ENCODE data around the gene MEMO1. TPM values are rescaled to one million over a fixed set of nuclear protein-coding genes. Genes with fewer than 3 reads are reported as not detected.
"Not testable (repeated sequence)": the region's sequence is repeated elsewhere in the genome, so short reads cannot be mapped to it uniquely, and the experiment has no call there.

MEMO1 gene
- total RNA-seq, 2 donors from 2014 or later: 40.2 to 52.0 TPM

- Mint-ChIP-seq H3K9me3 (no peaks in the 10 kb centered on the region), H3K27me3 (ENCODE audit: insufficient read depth) (no peaks in the 10 kb centered on the region), H3K27ac (no peak overlapping the region), H3K4me1 (no peaks in the 10 kb centered on the region), H3K36me3 (ENCODE audit: low read depth) (peaks cover 5% of the 10 kb centered on the region), H3K4me3 (no peak overlapping the region)
- 91 to 100% methylated on average over 2 of the region's 2 CpGs for WGBS, 2 experiments (ENCODE audit: insufficient coverage in 1 of 2, insufficient read length in 1 of 2)
- H3K27ac ChIP-seq (ENCODE audit: low read depth, low read length): no peak overlapping the region
- TF ChIP-seq CTCF (conservative IDR thresholded peaks at IDR 0.05): no peak
- H3K9me3 ChIP-seq (ENCODE audit: control insufficient read depth, low read length): no peaks in the 10 kb centered on the region
- H3K36me3 ChIP-seq (ENCODE audit: control insufficient read depth, insufficient read depth, low read length): no peaks in the 10 kb centered on the region
- no peak overlapping the region for H3K4me3 ChIP-seq (ENCODE audit: low read length)
- no peaks in the 10 kb centered on the region for H3K27me3 ChIP-seq (ENCODE audit: control insufficient read depth, insufficient read depth, low read length, poor library complexity, severe bottlenecking)
- no peaks in the 10 kb centered on the region for H3K4me1 ChIP-seq (ENCODE audit: control insufficient read depth, insufficient read depth, low read length)
- no peak for DNase-seq
- H3K9ac ChIP-seq (ENCODE audit: extremely low read depth, low read length, poor library complexity, severe bottlenecking): no peak overlapping the region
Observed at GRCh38 chr2:31972059-31972458, 38.7 kb downstream of the MEMO1 start.

- Mint-ChIP-seq H3K4me1 (peaks cover 4% of the 10 kb centered on the region), H3K4me3 (no peak overlapping the region), H3K36me3 (ENCODE audit: low read depth) (peaks cover 9% of the 10 kb centered on the region), H3K27me3 (ENCODE audit: insufficient read depth) (no peaks in the 10 kb centered on the region), H3K9me3 (no peaks in the 10 kb centered on the region), H3K27ac (no peak overlapping the region)
- Histone ChIP-seq H3K27me3 (ENCODE audit: control insufficient read depth, insufficient read depth, low read length, poor library complexity, severe bottlenecking) (no peaks in the 10 kb centered on the region), H3K36me3 (ENCODE audit: control insufficient read depth, insufficient read depth, low read length) (no peaks in the 10 kb centered on the region), H3K27ac (ENCODE audit: low read depth, low read length) (no peak overlapping the region), H3K4me3 (ENCODE audit: low read length) (no peak overlapping the region), H3K9ac (ENCODE audit: extremely low read depth, low read length, poor library complexity, severe bottlenecking) (no peak overlapping the region), H3K9me3 (ENCODE audit: control insufficient read depth, low read length) (no peaks in the 10 kb centered on the region), H3K4me1 (ENCODE audit: control insufficient read depth, insufficient read depth, low read length) (no peaks in the 10 kb centered on the region)
- no CpG with 5 or more reads among the region's 4 CpGs for WGBS, 2 experiments (ENCODE audit: insufficient coverage in 1 of 2, insufficient read length in 1 of 2)
- TF ChIP-seq CTCF (conservative IDR thresholded peaks at IDR 0.05): no peak
- DNase-seq: no peak
Observed at GRCh38 chr2:31969178-31969577, 41.6 kb downstream of the MEMO1 start.

GRCh38 chr2:31967790-31968189 lies 43.0 kb downstream of the MEMO1 start:
- no peak overlapping the region for H3K9ac ChIP-seq (ENCODE audit: extremely low read depth, low read length, poor library complexity, severe bottlenecking)
- Mint-ChIP-seq H3K9me3 (no peaks in the 10 kb centered on the region), H3K36me3 (ENCODE audit: low read depth) (peaks cover 14% of the 10 kb centered on the region), H3K27ac (no peak overlapping the region), H3K27me3 (ENCODE audit: insufficient read depth) (no peaks in the 10 kb centered on the region), H3K4me3 (no peak overlapping the region), H3K4me1 (peaks cover 7% of the 10 kb centered on the region)
- H3K9me3 ChIP-seq (ENCODE audit: control insufficient read depth, low read length): no peaks in the 10 kb centered on the region
- no peaks in the 10 kb centered on the region for H3K36me3 ChIP-seq (ENCODE audit: control insufficient read depth, insufficient read depth, low read length)
- H3K27ac ChIP-seq (ENCODE audit: low read depth, low read length): no peak overlapping the region
- 100% methylated on average over 1 of the region's 1 CpG; no CpG with 5 or more reads in 1 of the 2 experiments for WGBS, 2 experiments (ENCODE audit: insufficient coverage in 1 of 2, insufficient read length in 1 of 2)
- no peaks in the 10 kb centered on the region for H3K27me3 ChIP-seq (ENCODE audit: control insufficient read depth, insufficient read depth, low read length, poor library complexity, severe bottlenecking)
- no peak for DNase-seq
- H3K4me1 ChIP-seq (ENCODE audit: control insufficient read depth, insufficient read depth, low read length): no peaks in the 10 kb centered on the region
- no peak overlapping the region for H3K4me3 ChIP-seq (ENCODE audit: low read length)
- TF ChIP-seq CTCF (conservative IDR thresholded peaks at IDR 0.05): no peak

GRCh38 chr2:31966402-31966801 lies 44.4 kb downstream of the MEMO1 start:
- 93 to 96% methylated on average over 4 to 6 of the region's 6 CpGs for WGBS, 2 experiments (ENCODE audit: insufficient coverage in 1 of 2, insufficient read length in 1 of 2)
- not testable (repeated sequence) for H3K4me3 ChIP-seq (ENCODE audit: low read length); H3K36me3 ChIP-seq (ENCODE audit: control insufficient read depth, insufficient read depth, low read length); H3K27ac ChIP-seq (ENCODE audit: low read depth, low read length); H3K4me1 ChIP-seq (ENCODE audit: control insufficient read depth, insufficient read depth, low read length); H3K4me3 Mint-ChIP-seq; H3K4me1 Mint-ChIP-seq; H3K27ac Mint-ChIP-seq; DNase-seq; H3K27me3 Mint-ChIP-seq (ENCODE audit: insufficient read depth); H3K9ac ChIP-seq (ENCODE audit: extremely low read depth, low read length, poor library complexity, severe bottlenecking); H3K9me3 ChIP-seq (ENCODE audit: control insufficient read depth, low read length); H3K27me3 ChIP-seq (ENCODE audit: control insufficient read depth, insufficient read depth, low read length, poor library complexity, severe bottlenecking); H3K9me3 Mint-ChIP-seq
- peaks cover 15% of the 10 kb centered on the region for H3K36me3 Mint-ChIP-seq (ENCODE audit: low read depth)
